Hepatocyte (in vitro differentiated cells): ENCODE measurements around the gene LCLAT1. TPM values are rescaled to one million over a fixed set of nuclear protein-coding genes. Genes with fewer than 3 reads are reported as not detected.

Experiments used
- DNase-seq: peaks from one replicate; pipeline ENCODE4 v3.0.0-alpha.2; 2016; ENCODE audit warnings: low spot score
- H2AFZ ChIP-seq: fragments of 200-600 bp; sonication (generic); 2 replicates; pipeline ENCODE4 v1.6.0; 2016; ENCODE audit warnings: antibody characterized with exemption, mild to moderate bottlenecking
- H3K27ac ChIP-seq: fragments of 200-600 bp; sonication (generic); 2 replicates; pipeline ENCODE4 v1.5.1; 2016; ENCODE audit warnings: mild to moderate bottlenecking
- H3K27me3 ChIP-seq: fragments of 200-600 bp; sonication (generic); 2 replicates; pipeline ENCODE4 v1.6.1; 2016
- H3K36me3 ChIP-seq: fragments of 200-600 bp; sonication (generic); replicated peaks from 2 replicates; pipeline ENCODE4 v1.5.1; 2016; ENCODE audit warnings: low read depth; ENCODE audit not compliant: insufficient read depth
- H3K4me1 ChIP-seq: fragments of 200-600 bp; sonication (generic); 2 replicates; pipeline ENCODE4 v1.5.1; 2016; ENCODE audit warnings: mild to moderate bottlenecking, moderate library complexity; ENCODE audit not compliant: insufficient read depth
- H3K4me2 ChIP-seq: fragments of 200-600 bp; sonication (generic); 2 replicates; pipeline ENCODE4 v1.6.0; 2016
- H3K4me3 ChIP-seq: fragments of 200-600 bp; sonication (generic); 2 replicates; pipeline ENCODE4 v1.5.1; 2016; ENCODE audit warnings: mild to moderate bottlenecking
- H3K79me2 ChIP-seq: fragments of 200-600 bp; sonication (generic); 2 replicates; pipeline ENCODE4 v1.6.0; 2017; ENCODE audit warnings: mild to moderate bottlenecking
- H3K9me2 ChIP-seq: fragments of 200-600 bp; sonication (generic); replicated peaks from 2 replicates; pipeline ENCODE4 v1.6.0; 2017; ENCODE audit warnings: mild to moderate bottlenecking; ENCODE audit not compliant: insufficient read depth
- H3K9me3 ChIP-seq: fragments of 200-600 bp; sonication (generic); 2 replicates; pipeline ENCODE4 v1.5.1; 2016; ENCODE audit warnings: low read depth, mild to moderate bottlenecking
- H4K20me1 ChIP-seq: fragments of 200-600 bp; sonication (generic); 2 replicates; pipeline ENCODE4 v1.6.0; 2016; ENCODE audit warnings: mild to moderate bottlenecking; ENCODE audit not compliant: insufficient read depth, poor library complexity, severe bottlenecking
- EZH2 ChIP-seq: fragments of 200-600 bp; sonication (generic); IDR thresholded peaks from 2 replicates; pipeline ENCODE4 v1.6.1; 2016; ENCODE audit warnings: antibody characterized with exemption, mild to moderate bottlenecking, borderline replicate concordance
- EZH2phosphoT487 ChIP-seq: fragments of 200-600 bp; sonication (generic); IDR thresholded peaks from one replicate; pipeline ENCODE4 v1.6.1; 2018; ENCODE audit warnings: antibody characterized with exemption, mild to moderate bottlenecking, low read depth, moderate library complexity; ENCODE audit not compliant: unreplicated experiment, severe bottlenecking
- WGBS: methylation state at CpG from one replicate; pipeline ENCODE4 v1.1.6; 2016; ENCODE audit warnings: low lambda C conversion rate; ENCODE audit errors: missing lambda C conversion rate; 5-methylcytosine and 5-hydroxymethylcytosine counted together
- polyA plus RNA-seq: library from polyadenylated mRNA; unstranded; fragments of >200 nt; fragmentation: Nextera tagmentation; extraction: Ambion mirVana; gene quantifications from 2 replicates; pipeline ENCODE4 v1.2.1, GENCODE V29; 2016
- total RNA-seq: library from RNA; depleted of rRNA; stranded (reverse); fragments of >200 nt; gene quantifications from 2 replicates; pipeline ENCODE4 v1.2.3, GENCODE V29; 2014
- TF ChIP-seq, protein P1 (sequence below): fragments of 200-600 bp; sonication (generic); IDR thresholded peaks from 2 replicates; pipeline ENCODE4 v1.5.1; 2016; ENCODE audit warnings: antibody characterized with exemption, mild to moderate bottlenecking; ENCODE audit not compliant: poor library complexity

LCLAT1 gene
- total and polyA plus RNA-seq, 2 experiments from 2014 or later, result 10.1 to 15.4 TPM

DNA sequence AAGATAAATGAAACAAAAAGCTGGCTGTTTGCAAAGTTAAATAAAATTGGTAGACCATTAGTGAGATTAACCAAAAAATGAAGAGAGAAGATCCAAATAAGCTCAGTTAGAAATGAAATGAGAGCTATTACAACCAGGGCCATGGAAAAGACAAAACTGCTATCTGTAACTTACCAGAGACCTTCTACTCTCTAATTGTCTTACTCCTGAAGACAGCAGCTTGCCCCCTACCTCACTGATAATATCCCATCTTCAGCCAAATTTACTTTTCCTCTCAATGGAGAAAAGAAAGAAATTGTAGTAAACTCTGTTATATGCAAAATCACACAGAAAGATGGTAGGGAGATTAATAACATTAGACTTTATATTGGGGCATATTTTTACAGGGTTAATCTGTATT lies 178.2 kb downstream of the LCLAT1 start:
- Histone ChIP-seq H3K4me3 (no peak overlapping the region), H3K79me2 (no peaks in the 10 kb centered on the region), H4K20me1 (no peaks in the 10 kb centered on the region), H3K4me1 (no peaks in the 10 kb centered on the region), H3K27me3 (no peaks in the 10 kb centered on the region), H3K9me2 (no peaks in the 10 kb centered on the region), H3K4me2 (no peak overlapping the region), H3K27ac (no peak overlapping the region), H2AFZ (no peak overlapping the region), H3K36me3 (no peaks in the 10 kb centered on the region), H3K9me3 (no peaks in the 10 kb centered on the region)
- no peak for DNase-seq
- no peak for TF ChIP-seq EZH2
- TF ChIP-seq, protein P1, sequence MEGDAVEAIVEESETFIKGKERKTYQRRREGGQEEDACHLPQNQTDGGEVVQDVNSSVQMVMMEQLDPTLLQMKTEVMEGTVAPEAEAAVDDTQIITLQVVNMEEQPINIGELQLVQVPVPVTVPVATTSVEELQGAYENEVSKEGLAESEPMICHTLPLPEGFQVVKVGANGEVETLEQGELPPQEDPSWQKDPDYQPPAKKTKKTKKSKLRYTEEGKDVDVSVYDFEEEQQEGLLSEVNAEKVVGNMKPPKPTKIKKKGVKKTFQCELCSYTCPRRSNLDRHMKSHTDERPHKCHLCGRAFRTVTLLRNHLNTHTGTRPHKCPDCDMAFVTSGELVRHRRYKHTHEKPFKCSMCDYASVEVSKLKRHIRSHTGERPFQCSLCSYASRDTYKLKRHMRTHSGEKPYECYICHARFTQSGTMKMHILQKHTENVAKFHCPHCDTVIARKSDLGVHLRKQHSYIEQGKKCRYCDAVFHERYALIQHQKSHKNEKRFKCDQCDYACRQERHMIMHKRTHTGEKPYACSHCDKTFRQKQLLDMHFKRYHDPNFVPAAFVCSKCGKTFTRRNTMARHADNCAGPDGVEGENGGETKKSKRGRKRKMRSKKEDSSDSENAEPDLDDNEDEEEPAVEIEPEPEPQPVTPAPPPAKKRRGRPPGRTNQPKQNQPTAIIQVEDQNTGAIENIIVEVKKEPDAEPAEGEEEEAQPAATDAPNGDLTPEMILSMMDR, result no peak
- TF ChIP-seq EZH2phosphoT487, result no peak

DNA sequence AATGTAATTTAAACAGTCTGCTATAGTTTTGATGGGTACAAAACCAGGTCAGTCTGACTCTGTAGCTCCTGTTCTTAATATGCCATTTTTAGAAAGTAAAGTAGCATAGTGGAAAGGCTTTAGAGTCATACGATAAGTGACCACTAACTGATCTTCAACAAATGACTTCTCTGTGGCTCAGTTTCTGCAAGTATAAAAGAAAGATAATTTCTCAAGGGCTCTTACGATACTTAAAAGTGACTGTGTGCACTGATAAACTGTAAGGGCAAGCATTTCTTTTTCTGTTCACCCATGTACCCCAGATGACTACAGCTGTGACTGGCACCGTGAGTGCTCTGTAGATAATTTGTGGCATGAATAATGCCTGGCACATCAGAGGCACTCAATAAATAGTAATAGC lies 178.7 kb downstream of the LCLAT1 start:
- Histone ChIP-seq H3K36me3 (no peaks in the 10 kb centered on the region), H3K4me1 (no peaks in the 10 kb centered on the region), H3K79me2 (no peaks in the 10 kb centered on the region), H3K9me2 (no peaks in the 10 kb centered on the region), H3K4me2 (no peak overlapping the region), H3K9me3 (no peaks in the 10 kb centered on the region), H3K27ac (no peak overlapping the region), H2AFZ (no peak overlapping the region), H3K4me3 (no peak overlapping the region), H4K20me1 (no peaks in the 10 kb centered on the region), H3K27me3 (no peaks in the 10 kb centered on the region)
- 66% methylated on average over 3 of the region's 3 CpGs for WGBS
- DNase-seq, result no peak
- TF ChIP-seq, protein P1, result no peak
- TF ChIP-seq EZH2phosphoT487 (no peak), EZH2 (no peak)

DNA sequence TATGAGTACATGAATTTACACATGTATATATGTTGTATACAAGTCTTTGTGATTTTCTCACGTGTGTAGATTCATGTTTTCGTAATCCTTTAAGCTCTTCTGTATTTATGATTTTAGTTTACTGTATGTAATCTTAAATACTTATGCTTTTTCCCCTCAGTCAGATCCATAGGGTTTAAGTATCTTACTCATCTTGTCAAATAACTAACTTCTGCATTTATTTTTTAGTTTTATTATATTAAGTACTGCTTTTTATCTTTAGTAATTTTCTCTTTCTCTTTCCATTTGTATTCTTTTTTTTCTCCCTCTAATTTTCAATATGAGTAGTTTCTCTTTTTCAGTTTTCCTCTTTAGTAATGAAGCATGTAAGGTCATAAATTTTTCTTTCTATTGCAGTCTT lies 179.4 kb downstream of the LCLAT1 start:
- no peak overlapping the region for H3K27ac ChIP-seq
- TF ChIP-seq EZH2phosphoT487 (no peak), EZH2 (no peak)
- TF ChIP-seq, protein P1, result no peak
- H3K36me3 ChIP-seq, result no peaks in the 10 kb centered on the region
- no peaks in the 10 kb centered on the region for H3K27me3 ChIP-seq
- no peaks in the 10 kb centered on the region for H3K4me1 ChIP-seq
- no peak overlapping the region for H3K4me3 ChIP-seq
- H3K9me3 ChIP-seq, result no peaks in the 10 kb centered on the region
- no peak overlapping the region for H2AFZ ChIP-seq
- no peaks in the 10 kb centered on the region for H3K9me2 ChIP-seq
- H4K20me1 ChIP-seq, result no peaks in the 10 kb centered on the region
- no peaks in the 10 kb centered on the region for H3K79me2 ChIP-seq
- no peak overlapping the region for H3K4me2 ChIP-seq
- WGBS, result 42% methylated on average over 2 of the region's 2 CpGs
- DNase-seq, result no peak

DNA sequence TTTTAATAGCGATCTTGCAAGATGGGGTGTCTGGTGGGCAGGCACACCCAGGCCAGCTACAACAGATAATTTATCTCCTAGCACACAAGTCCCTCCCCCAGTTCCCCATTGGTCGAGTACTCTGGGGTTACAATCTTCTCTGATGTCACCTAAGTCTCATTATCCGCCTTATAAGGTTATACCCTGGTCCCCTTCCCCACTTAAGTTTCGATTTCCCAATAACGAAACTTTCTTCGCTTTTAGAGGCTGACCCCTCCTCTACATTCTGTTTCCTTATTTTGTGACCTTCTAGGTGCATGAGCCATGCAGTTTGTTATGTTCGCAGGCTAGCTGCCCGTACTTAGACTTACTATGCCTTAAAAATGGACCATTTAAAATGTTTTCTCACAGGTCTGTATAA lies 180.1 kb downstream of the LCLAT1 start:
- Histone ChIP-seq H4K20me1 (no peaks in the 10 kb centered on the region), H3K36me3 (no peaks in the 10 kb centered on the region), H3K9me3 (no peaks in the 10 kb centered on the region), H3K4me2 (no peak overlapping the region), H2AFZ (no peak overlapping the region), H3K4me1 (no peaks in the 10 kb centered on the region), H3K27me3 (no peaks in the 10 kb centered on the region), H3K9me2 (no peaks in the 10 kb centered on the region), H3K79me2 (no peaks in the 10 kb centered on the region), H3K27ac (no peak overlapping the region), H3K4me3 (no peak overlapping the region)
- 97% methylated on average over 8 of the region's 8 CpGs for WGBS
- TF ChIP-seq, protein P1, result no peak
- DNase-seq, result no peak
